Stimulated activated naive B cell treated with anti-CD40 and anti-IgM and Interleukin-4, amounts not matched to agents 10 μg/mL and 1 μg/mL and 100 μg/mL, for 72 hours (primary cell): ENCODE data around the gene ABCD3.
"Not testable (repeated sequence)": the region's sequence is repeated elsewhere in the genome, so short reads cannot be mapped to it uniquely, and the experiment has no call there.

Experiments used
- ATAC-seq, 2 donors: fragments of 150-1000 bp; cut with Tn5 transposase; replicated peaks; 2 replicates each; pipeline ENCODE4 v1.10.0; 2021; ENCODE audit warnings: moderate library complexity in 1 of 2
- DNase-seq: peaks from one replicate; pipeline ENCODE4 v3.0.0; 2021
- H3K27ac Mint-ChIP-seq: one replicate; pipeline ENCODE4 v1.8.0; 2022; ENCODE audit warnings: mild to moderate bottlenecking, mixed read lengths
- H3K27me3 Mint-ChIP-seq, 2 donors: one replicate each; pipeline ENCODE4 v1.8.0; 2022; ENCODE audit warnings: mixed read lengths in 2 of 2
- H3K36me3 Mint-ChIP-seq, 2 donors: one replicate each; pipeline ENCODE4 v1.8.0; 2022; ENCODE audit warnings: mixed read lengths in 2 of 2, mild to moderate bottlenecking in 1 of 2
- H3K4me1 Mint-ChIP-seq, 2 donors: one replicate each; pipeline ENCODE4 v1.8.0; 2022; ENCODE audit warnings: mixed read lengths in 2 of 2, mild to moderate bottlenecking in 1 of 2
- H3K4me3 Mint-ChIP-seq, 2 donors: one replicate each; pipeline ENCODE4 v1.8.0; 2022; ENCODE audit warnings: mild to moderate bottlenecking in 2 of 2, mixed read lengths in 2 of 2, moderate library complexity in 1 of 2
- H3K9me3 Mint-ChIP-seq, 2 donors: one replicate each; pipeline ENCODE4 v1.8.0; 2022; ENCODE audit warnings: mixed read lengths in 2 of 2, mild to moderate bottlenecking in 1 of 2

Gene ABCD3

GRCh38 chr1:94417978-94418663, at the start of gene ABCD3:
Gene ABCD3, plus strand, starts transcription at chr1:94418389. Its CDS starts 90 bp downstream, at chr1:94418479.
- Mint-ChIP-seq H3K9me3 (no peaks in the 10 kb centered on the region), H3K36me3 (no peaks in the 10 kb centered on the region), H3K4me1 (peaks cover 13 to 32% of the 10 kb centered on the region in 2 donors), H3K27ac (no peak within 1 kb of the TSS), H3K27me3 (peaks cover 8% of the 10 kb centered on the region in 2 donors), H3K4me3 (no peak within 1 kb of the TSS)
- ATAC-seq (peak; percentile 93 to 96), DNase-seq (peak; percentile 98)

GRCh38 chr1:94372771-94373170, 45.4 kb upstream of the ABCD3 start:
- not testable (repeated sequence) for ATAC-seq, H3K4me3 Mint-ChIP-seq, H3K4me1 Mint-ChIP-seq, H3K27ac Mint-ChIP-seq, DNase-seq, H3K9me3 Mint-ChIP-seq, H3K36me3 Mint-ChIP-seq
- H3K27me3 Mint-ChIP-seq: peaks cover 5 to 28% of the 10 kb centered on the region in 2 donors

GRCh38 chr1:94373311-94373710, 44.9 kb upstream of the ABCD3 start:
- H3K36me3 Mint-ChIP-seq, H3K4me3 Mint-ChIP-seq, H3K9me3 Mint-ChIP-seq, H3K27ac Mint-ChIP-seq, DNase-seq, ATAC-seq, H3K4me1 Mint-ChIP-seq: not testable (repeated sequence)
- peaks cover 5 to 28% of the 10 kb centered on the region in 2 donors for H3K27me3 Mint-ChIP-seq

- not testable (repeated sequence) for H3K4me1 Mint-ChIP-seq, H3K27ac Mint-ChIP-seq, H3K36me3 Mint-ChIP-seq, H3K4me3 Mint-ChIP-seq, DNase-seq, ATAC-seq, H3K9me3 Mint-ChIP-seq
- H3K27me3 Mint-ChIP-seq: peaks cover 4 to 18% of the 10 kb centered on the region in 2 donors
Measured at GRCh38 chr1:94375666-94376065, 42.5 kb upstream of the ABCD3 start.

GRCh38 chr1:94378493-94378892, 39.7 kb upstream of the ABCD3 start:
- not testable (repeated sequence) for H3K27ac Mint-ChIP-seq, DNase-seq, H3K4me1 Mint-ChIP-seq, H3K9me3 Mint-ChIP-seq, H3K4me3 Mint-ChIP-seq, H3K27me3 Mint-ChIP-seq, ATAC-seq, H3K36me3 Mint-ChIP-seq

- Mint-ChIP-seq H3K27me3 (peaks cover 0 to 2% of the 10 kb centered on the region in 2 donors), H3K27ac (no peak overlapping the region), H3K9me3 (peaks cover 0 to 1% of the 10 kb centered on the region in 2 donors), H3K4me1 (peaks cover 0 to 3% of the 10 kb centered on the region in 2 donors), H3K36me3 (no peaks in the 10 kb centered on the region), H3K4me3 (no peak overlapping the region)
- DNase-seq (no peak), ATAC-seq (no peak)
Measured at GRCh38 chr1:94379615-94380014, 38.6 kb upstream of the ABCD3 start.

GRCh38 chr1:94382201-94382600, 36.0 kb upstream of the ABCD3 start:
- ATAC-seq (no peak), DNase-seq (no peak)
- Mint-ChIP-seq H3K27me3 (no peaks in the 10 kb centered on the region), H3K4me3 (no peak overlapping the region), H3K27ac (no peak overlapping the region), H3K4me1 (peaks cover 4 to 11% of the 10 kb centered on the region in 2 donors), H3K36me3 (no peaks in the 10 kb centered on the region), H3K9me3 (peaks cover 0 to 1% of the 10 kb centered on the region in 2 donors)

GRCh38 chr1:94383966-94384408, 34.2 kb upstream of the ABCD3 start:
- H3K27ac Mint-ChIP-seq: no peak overlapping the region
- no peak for ATAC-seq
- H3K36me3 Mint-ChIP-seq: no peaks in the 10 kb centered on the region
- H3K4me1 Mint-ChIP-seq: peaks cover 4 to 11% of the 10 kb centered on the region in 2 donors
- no peak for DNase-seq
- H3K9me3 Mint-ChIP-seq: peaks cover 0 to 1% of the 10 kb centered on the region in 2 donors
- no peaks in the 10 kb centered on the region for H3K27me3 Mint-ChIP-seq
- H3K4me3 Mint-ChIP-seq: no peak overlapping the region

- Mint-ChIP-seq H3K27me3 (no peaks in the 10 kb centered on the region), H3K36me3 (no peaks in the 10 kb centered on the region), H3K27ac (no peak overlapping the region)
Measured at GRCh38 chr1:94384485-94385265, 33.5 kb upstream of the ABCD3 start.

GRCh38 chr1:94385308-94385929, 32.8 kb upstream of the ABCD3 start:
- Mint-ChIP-seq H3K4me1 (peaks cover 4 to 11% of the 10 kb centered on the region in 2 donors), H3K27ac (no peak overlapping the region), H3K36me3 (no peaks in the 10 kb centered on the region), H3K27me3 (no peaks in the 10 kb centered on the region), H3K9me3 (peaks cover 7% of the 10 kb centered on the region in 2 donors), H3K4me3 (no peak overlapping the region)
- DNase-seq (no peak), ATAC-seq (peak in 1 of 2 donors; percentile 22)

More at GRCh38 chr1:94384485-94385265, 33.5 kb upstream of the ABCD3 start:
- DNase-seq (no peak), ATAC-seq (peak; percentile 33 to 42)
- Mint-ChIP-seq H3K4me1 (peaks cover 4 to 11% of the 10 kb centered on the region in 2 donors), H3K9me3 (peaks cover 4% of the 10 kb centered on the region in 2 donors), H3K4me3 (peak overlapping the region in 1 of 2 donors; percentile 21)

- Mint-ChIP-seq H3K27me3 (peaks cover 11 to 14% of the 10 kb centered on the region in 2 donors), H3K36me3 (no peaks in the 10 kb centered on the region), H3K4me3 (no peak overlapping the region), H3K4me1 (peaks cover 4 to 11% of the 10 kb centered on the region in 2 donors), H3K9me3 (peaks cover 7 to 9% of the 10 kb centered on the region in 2 donors), H3K27ac (no peak overlapping the region)
- no peak for ATAC-seq
- no peak for DNase-seq
Measured at GRCh38 chr1:94389298-94389697, 28.9 kb upstream of the ABCD3 start.

- ATAC-seq: no peak
- H3K36me3 Mint-ChIP-seq: no peaks in the 10 kb centered on the region
- no peak for DNase-seq
- peaks cover 14 to 24% of the 10 kb centered on the region in 2 donors for H3K27me3 Mint-ChIP-seq
- H3K4me1 Mint-ChIP-seq: no peaks in the 10 kb centered on the region
- peaks cover 7% of the 10 kb centered on the region in 2 donors for H3K9me3 Mint-ChIP-seq
- no peak overlapping the region for H3K27ac Mint-ChIP-seq
- H3K4me3 Mint-ChIP-seq: no peak overlapping the region
Measured at GRCh38 chr1:94394247-94394646, 23.9 kb upstream of the ABCD3 start.

- Mint-ChIP-seq H3K27ac (no peak overlapping the region), H3K36me3 (no peaks in the 10 kb centered on the region), H3K27me3 (peaks cover 18 to 28% of the 10 kb centered on the region in 2 donors), H3K9me3 (peaks cover 0 to 2% of the 10 kb centered on the region in 2 donors), H3K4me3 (no peak overlapping the region), H3K4me1 (no peaks in the 10 kb centered on the region)
- ATAC-seq (no peak), DNase-seq (no peak)
Measured at GRCh38 chr1:94395231-94395630, 23.0 kb upstream of the ABCD3 start.

GRCh38 chr1:94395748-94396309, 22.4 kb upstream of the ABCD3 start:
- Mint-ChIP-seq H3K4me1 (no peaks in the 10 kb centered on the region), H3K36me3 (no peaks in the 10 kb centered on the region), H3K4me3 (no peak overlapping the region), H3K27ac (no peak overlapping the region), H3K27me3 (peaks cover 18 to 28% of the 10 kb centered on the region in 2 donors), H3K9me3 (peaks cover 0 to 2% of the 10 kb centered on the region in 2 donors)
- ATAC-seq: no peak
- no peak for DNase-seq
